Activated T-helper 1 cell treated with anti-CD3 and anti-CD28 coated beads, Interleukin-2, amount 50 U/mL, for 16 hours (primary cell): ENCODE results near the gene HOXD10.

Experiments
- DNase-seq, 2 donors: peaks; one replicate each; pipeline ENCODE4 v3.0.0-alpha.2; 2020; ENCODE audit warnings: low read depth in 1 of 2, low spot score in 1 of 2

HOXD10 gene

DNA sequence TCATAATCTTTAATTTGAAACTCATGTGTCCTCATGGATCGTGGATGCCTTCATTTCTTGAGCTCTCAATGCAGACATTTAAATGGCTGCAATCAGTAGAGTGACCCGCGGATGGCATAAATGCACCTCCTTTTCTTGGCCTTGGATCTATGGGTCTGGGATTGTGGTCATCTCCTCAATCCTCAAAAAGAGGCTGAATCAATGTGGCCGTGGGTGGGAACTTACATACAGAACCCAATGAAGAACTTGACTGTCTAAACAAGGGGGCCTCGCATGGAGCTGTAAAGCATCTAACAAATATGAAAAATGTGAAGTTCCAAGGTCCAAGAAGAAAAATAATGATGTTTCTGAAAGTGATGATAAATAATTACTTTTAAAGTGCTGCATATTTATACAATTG is 21.2 kb upstream of the HOXD10 start:
- DNase-seq = no peak

GRCh38 chr2:176096243-176096985 is 20.2 kb upstream of the HOXD10 start:
- no peak for DNase-seq

DNA sequence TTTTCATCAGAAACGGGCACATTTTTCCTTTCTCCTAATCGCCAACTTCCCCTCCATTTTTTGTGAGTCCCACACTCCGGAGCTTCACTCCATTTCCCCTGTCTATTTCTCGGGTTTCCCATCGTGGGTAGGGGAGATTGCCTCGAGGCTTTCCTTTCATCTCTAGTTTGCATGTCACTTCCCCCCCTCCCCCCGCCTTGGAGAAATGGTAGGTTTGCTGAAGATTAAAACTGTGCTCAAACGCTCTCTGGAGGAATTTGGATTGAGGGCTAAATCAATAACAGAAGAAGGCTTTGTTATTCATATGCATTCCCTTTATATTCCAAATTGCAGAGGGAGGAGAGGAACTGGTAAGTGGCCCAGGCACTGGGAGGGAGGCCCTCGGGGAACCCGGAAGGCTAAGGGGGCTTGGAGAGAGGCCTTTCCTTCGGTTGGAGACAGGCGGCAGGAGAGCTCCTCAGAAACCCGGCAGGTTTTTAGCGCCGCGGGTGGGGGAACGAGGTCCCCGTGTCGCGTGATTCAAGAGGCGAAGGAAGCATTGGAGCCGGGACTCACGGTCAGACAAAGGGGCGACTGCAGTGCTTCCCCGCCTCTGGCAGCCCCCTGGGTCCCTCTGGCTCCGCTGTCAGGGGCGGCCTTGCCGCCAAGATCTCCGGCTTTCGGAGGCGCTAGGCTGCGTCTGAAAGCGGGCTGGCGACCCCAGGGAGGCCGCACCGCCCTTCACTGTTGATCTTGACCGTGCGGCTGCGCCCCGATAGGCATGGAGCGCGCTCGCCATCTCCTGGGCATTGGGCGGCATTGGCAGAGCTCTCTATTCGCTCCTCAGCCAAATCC is 19.4 kb upstream of the HOXD10 start:
- peak in 1 of 2 donors; percentile 17 for DNase-seq

DNA sequence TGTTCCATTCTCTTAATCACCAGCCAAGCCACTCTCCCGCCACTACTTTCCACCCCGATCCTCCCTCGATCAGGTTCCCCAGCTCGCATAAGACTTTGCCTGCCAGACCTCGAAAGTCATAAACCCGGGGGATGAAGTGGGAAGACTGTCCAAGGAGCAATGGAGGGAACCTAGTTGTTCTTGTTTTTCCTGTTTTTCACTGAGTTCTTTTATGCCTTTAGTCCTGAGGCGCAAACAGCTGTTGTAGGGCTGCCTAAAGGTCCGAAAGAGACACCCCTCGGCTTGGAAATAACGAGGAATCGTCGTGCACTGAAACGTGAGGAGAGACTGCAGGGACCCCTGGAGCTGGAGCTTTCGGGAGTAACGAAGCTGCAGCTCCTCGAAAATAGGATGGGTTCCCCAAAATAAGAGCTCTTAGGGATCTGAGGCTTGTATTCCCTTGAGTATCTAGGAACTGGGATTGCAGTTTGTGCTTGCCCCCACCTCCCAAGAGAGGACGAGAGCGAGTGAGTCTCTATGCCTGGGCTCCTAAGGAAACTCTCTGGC is 18.7 kb upstream of the HOXD10 start:
- DNase-seq = no peak

DNA sequence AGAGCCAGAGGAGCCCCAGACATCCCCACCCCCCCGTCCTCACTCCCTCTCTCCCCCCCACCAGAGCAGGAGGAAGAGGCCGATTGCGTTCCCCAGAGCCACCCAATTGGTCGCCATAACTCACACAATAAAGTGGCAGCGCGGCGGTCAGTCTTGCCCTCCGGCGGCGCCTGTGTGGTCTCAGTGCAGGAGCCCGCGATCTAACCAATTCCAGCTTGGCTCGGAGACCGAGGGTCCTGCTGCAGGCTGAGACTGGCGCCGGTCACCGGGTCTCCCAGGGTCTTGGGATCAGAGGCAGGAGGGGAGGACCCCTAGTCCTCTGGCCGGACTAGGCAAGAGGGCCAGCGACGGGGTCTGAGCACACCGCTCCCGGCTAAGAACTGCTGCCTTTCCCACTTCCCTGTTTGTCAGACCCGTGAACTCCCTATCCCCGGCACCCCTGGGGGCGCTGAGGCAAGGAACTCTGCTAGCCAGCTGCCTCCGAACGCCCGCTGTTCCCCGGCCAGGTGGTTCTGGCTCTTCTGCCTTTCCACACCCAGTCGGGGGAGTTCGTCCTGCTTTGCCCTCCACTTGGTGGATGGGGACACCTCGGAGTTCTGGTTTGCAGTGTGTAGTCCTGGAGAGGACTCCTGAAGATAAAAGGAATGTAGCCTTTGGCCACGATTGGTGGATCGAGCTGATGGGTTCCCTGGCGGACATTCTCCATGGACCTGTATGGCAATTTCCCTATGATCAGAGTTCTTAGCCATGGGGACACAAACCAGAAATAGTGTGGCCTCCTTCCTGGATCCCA is 18.0 kb upstream of the HOXD10 start:
- no peak for DNase-seq

DNA sequence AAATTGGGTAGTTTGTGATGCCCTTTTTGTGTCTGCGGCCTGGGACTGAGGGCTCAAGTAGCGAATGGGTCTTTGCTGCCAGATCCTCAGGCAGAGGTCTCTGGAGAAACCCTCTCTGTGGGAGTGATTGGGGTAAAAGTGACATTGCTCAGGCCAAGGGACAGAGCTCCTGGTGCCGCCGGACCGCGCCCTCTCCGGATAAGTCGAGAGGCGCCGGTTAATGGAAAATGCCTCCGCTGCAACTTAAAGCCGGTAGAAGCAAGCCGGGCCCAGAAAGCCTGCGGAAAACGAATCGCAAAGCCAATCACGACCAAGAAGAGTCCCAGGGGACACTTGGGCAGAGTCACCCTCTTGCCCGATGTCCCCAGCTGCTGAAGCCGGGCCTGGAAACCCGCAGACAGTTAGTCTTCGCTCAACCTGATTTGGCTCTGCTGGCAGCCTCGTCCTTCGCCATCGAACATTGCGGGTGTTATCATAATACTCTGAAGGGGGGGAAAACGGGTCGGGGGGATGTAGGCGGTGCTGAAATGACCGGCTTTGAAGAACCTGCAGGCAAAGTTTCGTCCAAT is 17.3 kb upstream of the HOXD10 start:
- DNase-seq = no peak

DNA sequence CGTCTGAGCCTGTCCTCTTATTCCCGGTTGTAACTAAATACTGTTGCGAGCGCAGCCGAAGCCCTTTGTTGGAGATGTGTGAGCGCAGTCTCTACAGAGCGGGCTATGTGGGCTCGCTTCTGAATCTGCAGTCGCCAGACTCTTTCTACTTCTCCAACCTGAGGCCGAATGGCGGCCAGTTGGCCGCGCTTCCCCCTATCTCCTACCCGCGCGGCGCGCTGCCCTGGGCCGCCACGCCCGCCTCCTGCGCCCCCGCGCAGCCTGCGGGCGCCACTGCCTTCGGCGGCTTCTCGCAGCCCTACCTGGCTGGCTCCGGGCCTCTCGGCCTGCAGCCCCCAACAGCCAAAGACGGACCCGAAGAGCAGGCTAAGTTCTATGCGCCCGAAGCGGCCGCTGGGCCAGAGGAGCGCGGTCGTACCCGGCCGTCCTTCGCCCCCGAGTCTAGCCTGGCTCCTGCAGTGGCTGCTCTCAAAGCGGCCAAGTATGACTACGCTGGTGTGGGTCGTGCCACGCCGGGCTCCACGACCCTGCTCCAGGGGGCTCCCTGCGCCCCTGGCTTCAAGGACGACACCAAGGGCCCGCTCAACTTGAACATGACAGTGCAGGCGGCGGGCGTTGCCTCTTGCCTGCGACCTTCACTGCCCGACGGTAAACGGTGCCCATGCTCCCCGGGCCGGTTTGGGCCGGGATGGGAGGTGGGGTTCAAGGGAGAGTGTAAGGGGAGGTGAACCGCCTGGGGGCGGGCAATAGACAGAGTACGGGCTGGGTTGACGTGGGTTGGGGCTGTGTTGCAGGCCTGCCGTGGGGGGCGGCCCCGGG is 16.6 kb upstream of the HOXD10 start, which contains the start of gene HOXD12:
Gene HOXD12 (plus strand): TSS at position 68 of the 819 bp plus-strand sequence. CDS start 7 bp downstream, at position 75.
- DNase-seq = no peak

GRCh38 chr2:176100547-176101140 is 15.9 kb upstream of the HOXD10 start:
- DNase-seq = no peak

DNA sequence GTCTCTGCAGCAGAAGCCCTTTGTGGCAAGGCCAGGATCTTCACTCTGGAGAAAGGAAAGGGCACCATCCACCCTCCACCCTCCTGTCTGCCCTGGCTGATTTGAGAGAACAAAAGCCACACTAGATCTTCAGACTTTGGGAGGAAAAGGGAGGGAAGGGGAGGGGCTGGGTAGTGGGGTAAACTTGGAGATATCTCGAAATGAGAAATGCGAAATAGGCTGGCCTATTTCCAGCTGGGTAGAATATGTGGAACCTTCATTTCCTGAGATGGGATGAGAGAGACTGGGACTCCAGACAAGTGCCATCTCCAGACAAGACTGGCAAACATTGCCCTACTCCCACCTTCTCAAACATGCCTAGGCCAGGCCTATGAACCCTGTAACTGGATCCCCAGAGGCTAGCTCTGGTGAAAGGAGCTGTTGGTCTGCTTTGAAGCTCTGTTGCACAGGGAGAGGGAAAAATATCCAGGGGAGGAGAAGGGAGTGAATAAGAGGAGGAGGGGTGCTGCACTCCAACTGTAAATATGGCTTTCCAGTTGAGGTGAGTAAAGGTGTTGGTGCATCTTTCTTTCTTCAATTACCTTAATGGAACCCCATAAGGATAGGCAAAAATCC is 15.3 kb upstream of the HOXD10 start:
- no peak for DNase-seq

DNA sequence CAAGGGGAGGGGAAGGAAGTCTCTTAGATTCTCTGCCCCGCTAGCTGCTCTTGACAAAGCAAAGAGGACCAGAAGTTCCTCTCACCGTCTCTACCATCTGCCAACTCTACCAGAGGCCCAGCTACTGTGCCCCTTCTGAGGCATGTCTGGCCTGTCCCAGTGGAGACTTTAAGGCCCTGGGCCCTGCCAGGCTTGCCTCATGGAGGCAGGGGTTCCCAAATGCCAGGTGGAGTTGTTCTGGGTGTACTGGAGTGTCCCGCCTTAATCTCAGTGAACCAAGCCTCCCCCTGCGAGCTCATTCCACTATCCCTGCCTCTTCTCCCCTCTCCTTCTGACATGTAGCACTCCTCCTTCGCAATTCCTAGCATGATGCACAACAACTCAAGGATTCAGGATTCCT is 14.7 kb upstream of the HOXD10 start:
- DNase-seq = no peak

DNA sequence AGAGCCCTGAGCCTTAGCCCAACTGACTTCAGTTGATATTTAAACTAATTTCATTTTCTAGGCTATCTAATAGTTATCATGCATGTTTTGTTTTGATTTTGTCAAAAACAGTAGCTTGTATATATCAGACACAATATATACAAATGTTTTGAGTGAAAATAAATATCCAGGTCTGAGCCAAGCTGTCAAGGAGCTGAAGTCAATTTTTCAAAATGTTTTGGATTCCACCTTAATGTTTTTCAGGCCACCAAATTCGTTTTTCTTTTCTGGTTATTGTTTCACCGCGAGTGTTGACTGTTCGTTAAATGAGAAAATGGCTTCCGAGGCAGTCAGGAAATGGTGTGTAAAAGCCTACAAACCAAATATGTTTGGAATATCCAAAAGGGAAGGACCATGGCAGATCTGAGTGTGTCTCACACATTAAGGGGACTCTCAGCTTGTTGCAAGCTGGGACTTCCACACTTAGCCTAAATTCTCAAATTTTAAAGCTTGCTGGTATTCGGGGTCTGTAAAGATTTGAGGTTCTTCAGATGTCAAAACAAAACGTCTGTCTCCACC is 14.2 kb upstream of the HOXD10 start:
- DNase-seq = no peak

DNA sequence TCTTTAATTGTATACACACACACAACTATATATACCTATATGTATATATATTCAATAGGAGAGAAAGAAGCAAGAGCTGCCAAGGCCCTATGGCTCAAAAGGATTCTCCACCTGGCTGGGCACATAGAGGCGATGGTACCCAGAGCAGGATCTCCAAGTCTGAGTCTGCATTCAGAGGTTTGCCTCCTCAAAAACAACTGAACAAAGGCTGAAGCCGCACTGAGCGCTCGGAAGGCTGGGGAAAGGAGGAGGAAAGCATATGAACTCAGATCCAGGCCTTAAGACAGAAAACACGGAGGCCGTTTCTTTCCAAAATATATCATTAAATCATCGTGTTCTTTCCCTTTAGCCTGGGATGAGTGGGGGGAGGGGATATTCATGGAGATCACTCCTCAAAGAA is 13.4 kb upstream of the HOXD10 start:
- no peak for DNase-seq

DNA sequence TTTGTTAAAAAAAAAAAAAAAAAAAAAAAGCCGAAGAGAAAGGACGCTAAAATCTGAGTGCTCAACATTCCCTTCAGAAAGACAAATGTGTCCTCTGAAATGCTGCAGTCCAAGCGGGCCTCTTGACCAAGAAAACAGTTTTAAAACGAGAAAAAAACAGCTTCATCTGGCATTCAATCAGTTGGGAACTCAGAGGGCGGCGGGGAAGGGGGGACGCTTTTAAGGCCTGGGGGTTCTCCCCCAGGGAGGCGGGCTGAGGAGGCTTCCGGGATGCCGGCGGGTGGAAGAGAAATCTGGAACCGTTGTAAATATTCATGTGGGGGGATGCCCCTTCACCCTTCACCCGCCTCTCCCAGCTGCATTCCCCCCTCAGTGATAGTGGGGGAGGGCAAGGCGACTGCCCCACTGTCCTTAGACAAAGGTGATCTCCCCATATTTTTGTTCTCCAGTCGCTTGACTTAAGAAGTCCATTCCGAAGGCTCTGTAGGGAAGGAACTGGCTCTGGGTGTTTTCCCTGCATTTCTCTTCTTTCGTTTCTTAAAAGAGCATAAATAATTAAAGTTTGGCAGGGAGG is 12.7 kb upstream of the HOXD10 start:
- no peak for DNase-seq

GRCh38 chr2:176104316-176105077 is 12.1 kb upstream of the HOXD10 start:
- DNase-seq = no peak

GRCh38 chr2:176105078-176105729 is 11.4 kb upstream of the HOXD10 start:
- no peak for DNase-seq

DNA sequence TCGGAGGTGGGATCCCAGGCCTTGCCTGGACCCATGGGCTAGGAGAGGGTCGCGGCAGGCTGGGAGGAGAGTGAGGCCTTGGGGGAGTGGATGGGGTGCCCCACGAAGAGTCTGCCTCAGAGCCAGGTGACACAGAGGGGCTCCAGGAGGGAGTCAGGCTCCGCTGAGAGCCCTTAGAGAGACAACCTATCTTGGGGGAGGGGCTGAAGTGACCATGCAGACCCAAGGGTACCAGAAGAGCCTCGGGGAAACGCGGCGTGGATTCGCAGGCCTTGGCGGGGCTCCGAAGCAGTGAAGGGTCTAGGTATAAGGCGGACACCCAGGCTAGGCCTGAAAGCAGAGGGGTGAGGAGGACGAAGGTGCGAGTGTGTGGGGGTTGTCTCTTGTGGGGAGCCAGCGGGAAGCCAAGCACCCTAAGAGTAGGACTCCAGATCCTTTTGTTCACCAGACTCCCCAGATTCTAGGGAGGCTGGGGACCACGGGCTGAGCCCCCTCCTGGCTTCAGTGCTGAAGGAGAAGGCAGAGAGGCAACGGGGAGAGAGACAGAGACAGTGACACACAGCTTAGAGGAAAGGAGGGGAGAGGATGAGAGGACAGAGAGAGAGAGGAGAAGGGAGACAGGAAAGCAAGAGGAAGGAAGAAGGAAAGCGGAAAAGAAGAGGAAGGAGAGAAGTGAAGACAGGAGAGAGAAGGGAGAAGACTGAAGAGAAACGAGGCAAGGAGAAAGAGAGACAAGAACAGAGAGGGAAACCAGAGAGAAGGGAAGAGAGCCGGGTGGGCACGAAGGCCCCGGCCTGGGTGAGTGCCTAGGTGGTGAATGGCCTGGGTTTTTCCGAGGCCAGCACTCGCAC is 10.6 kb upstream of the HOXD10 start:
- no peak for DNase-seq
